ENCODE measurements around the gene DEFB132. TPM values are rescaled to one million over a fixed set of nuclear protein-coding genes. Genes with fewer than 3 reads are reported as not detected.

Gene DEFB132
- total and polyA plus RNA-seq, 2 of the 13 experiments (the other 11 are each of a cell fraction or from before 2014, with no cell fraction given): not detected

- TF ChIP-seq ZBTB14 (CRISPR knock-in tag; IDR thresholded peaks at IDR 0.05): no peak
- no peak for TF ChIP-seq ZNF83 (CRISPR knock-in tag; IDR thresholded peaks at IDR 0.05; ENCODE audit: borderline replicate concordance)
Measured at GRCh38 chr20:289693-290083, 32.2 kb downstream of the DEFB132 start (continued).

- Histone ChIP-seq H3K27me3 (ENCODE audit: control insufficient read depth in 1 of 2, insufficient read depth in 2 of 2, low read length in 2 of 2) (peaks cover 2 to 28% of the 10 kb centered on the region in 2 experiments; a peak in 4 of 5 replicates), H3K4me1 (ENCODE audit: insufficient read depth, low read length) (peaks cover 27% of the 10 kb centered on the region), H3K27ac (ENCODE audit: extremely low read length, insufficient read depth, low read length) (peak within 1 kb of the TSS; percentile 70), H2AFZ (ENCODE audit: low read length) (peak within 1 kb of the TSS; percentile 97), H3K4me3 (replicated peaks in 1 of 3; ENCODE audit: insufficient read depth in 1 of 3, low read depth in 2 of 3, low read length in 3 of 3) (peak within 1 kb of the TSS; percentile 63 to 85 (median 83)), H3K9me3 (ENCODE audit: low read length) (no peaks in the 10 kb centered on the region), H3K79me2 (ENCODE audit: insufficient read depth, low read length) (peaks cover 10% of the 10 kb centered on the region), H3K36me3 (replicated peaks in 1 of 2; ENCODE audit: control insufficient read depth in 1 of 2, insufficient read depth in 2 of 2, low read length in 2 of 2) (no peaks in the 10 kb centered on the region), H3K9ac (ENCODE audit: insufficient read depth, low read depth, low read length) (peak within 1 kb of the TSS; percentile 89), H3K4me2 (ENCODE audit: low read depth, low read length) (peak within 1 kb of the TSS; percentile 98), H4K20me1 (ENCODE audit: insufficient read depth, low read length) (no peaks in the 10 kb centered on the region)
- BruUV-seq (replicated peaks): no TSS peak
- ChIA-PET CTCF (ENCODE audit: low intra/inter-chr PET ratio, low total read pairs) (no interaction called here), POLR2A (no interaction called here)
- 2% methylated on average over 43 of the region's 43 CpGs for WGBS (ENCODE audit: low lambda C conversion rate)
- in situ Hi-C loops (cut with HindIII; ENCODE audit: extremely low pct_ligation_motif_present, low pct_unique_long_range_greater_than_20kb): no loop called here
- ATAC-seq (peak; percentile 91), DNase-seq (ENCODE audit: low spot score) (peak; percentile 91), FAIRE-seq (peak; percentile 96)
- intact Hi-C loops (cut with micrococcal nuclease; ENCODE audit: unreplicated experiment): no loop called here
- TF ChIP-seq ZNF33A (CRISPR knock-in tag; IDR thresholded peaks at IDR 0.05; ENCODE audit: borderline replicate concordance) (no peak), ZNF639 (CRISPR knock-in tag; conservative IDR thresholded peaks at IDR 0.05) (no peak), PBX2 (CRISPR knock-in tag; IDR thresholded peaks at IDR 0.05) (no peak), SRSF4 (IDR thresholded peaks at IDR 0.05; ENCODE audit: low read depth, low read length, poor library complexity, severe bottlenecking) (no peak), MEIS1 (CRISPR knock-in tag; IDR thresholded peaks at IDR 0.05; ENCODE audit: borderline replicate concordance) (no peak), RFX3 (CRISPR knock-in tag; IDR thresholded peaks at IDR 0.05) (peak; percentile 95), ZGPAT (CRISPR knock-in tag; IDR thresholded peaks at IDR 0.05) (peak; percentile 67), HNF1A (IDR thresholded peaks at IDR 0.05; ENCODE audit: low read depth) (no peak), HNF1A (CRISPR knock-in tag; IDR thresholded peaks at IDR 0.05; ENCODE audit: borderline replicate concordance) (no peak; the same call in 1 of the 2 replicates)
Measured at GRCh38 chr20:290084-290831, 32.7 kb downstream of the DEFB132 start, which contains the start of gene C20orf96. C20orf96 (minus strand) TSS chr20:290750; CDS start chr20:290610, 140 bp downstream.

Measured in HepG2 (cell line).